ENCODE results near the gene MRM2.

GRCh38 chr7:2211926-2212325 lies 30.1 kb downstream of the MRM2 start:
- no peak for TF ChIP-seq CTCF (IDR thresholded peaks at IDR 0.05)
- no peak for TF ChIP-seq POLR2A (IDR thresholded peaks at IDR 0.05)

Measured in right lobe of liver (tissue), 4 donors.